Colonic mucosa (tissue), 4 donors: ENCODE data around the gene C6orf89. TPM values are rescaled to one million over a fixed set of nuclear protein-coding genes. Genes with fewer than 3 reads are reported as not detected.

Source experiments
- DNase-seq: peaks from one replicate; pipeline ENCODE4 v3.0.0-alpha.2; 2020
- H3K27ac ChIP-seq: fragments of 200-600 bp; one replicate; pipeline ENCODE4 v1.8.0; 2021
- H3K27me3 ChIP-seq: fragments of 200-600 bp; one replicate; pipeline ENCODE4 v1.8.0; 2021
- H3K36me3 ChIP-seq: fragments of 200-600 bp; one replicate; pipeline ENCODE4 v1.8.0; 2021
- H3K4me1 ChIP-seq: fragments of 200-600 bp; one replicate; pipeline ENCODE4 v1.8.0; 2021; ENCODE audit warnings: mild to moderate bottlenecking
- H3K4me3 ChIP-seq: fragments of 200-600 bp; one replicate; pipeline ENCODE4 v1.8.0; 2021
- H3K9ac ChIP-seq, 2 donors: one replicate each; pipeline ENCODE4 v1.7.0; 2013; ENCODE audit warnings: control low read depth in 2 of 2, low read depth in 2 of 2, low read length in 2 of 2
- H3K9me3 ChIP-seq: fragments of 200-600 bp; one replicate; pipeline ENCODE4 v1.8.0; 2021
- CTCF ChIP-seq: fragments of 200-600 bp; IDR thresholded peaks from one replicate; pipeline ENCODE4 v1.8.0; 2022; ENCODE audit warnings: antibody characterized with exemption, mild to moderate bottlenecking
- intact Hi-C: fragments of 100-400 bp; cut with DNase I; formaldehyde crosslinking; loops from one replicate; pipeline ENCODE4 v1.14.1; 2022
- total RNA-seq, 2 donors: library from RNA; stranded (reverse); fragmentation: NEBNext Ultra II Directional in 1 of 2; extraction: Animal tissue kit (Norgen Biotek cat#: 25700) in 1 of 2; gene quantifications; one replicate each; pipeline ENCODE4 v1.2.1, GENCODE V29; 2021
- donor health status: healthy.
- donor health status: DM: no; HTN: no; CAD: no.
- donor health status: DM: no; HTN: no; CAD: no.

The C6orf89 gene
- total RNA-seq, 2 donors from 2014 or later, result 46.3 to 49.5 TPM

GRCh38 chr6:36955671-36956445 is 70.1 kb downstream of the C6orf89 start:
- H3K27me3 ChIP-seq, result no peaks in the 10 kb centered on the region
- H3K27ac ChIP-seq, result no peak overlapping the region
- no peak overlapping the region for H3K4me3 ChIP-seq
- intact Hi-C loops, result no loop called here
- DNase-seq, result no peak
- no peak for TF ChIP-seq CTCF
- H3K36me3 ChIP-seq, result no peaks in the 10 kb centered on the region
- H3K9ac ChIP-seq, result no peak overlapping the region
- H3K9me3 ChIP-seq, result no peaks in the 10 kb centered on the region
- H3K4me1 ChIP-seq, result no peaks in the 10 kb centered on the region

GRCh38 chr6:36956446-36956820 is 70.7 kb downstream of the C6orf89 start:
- H3K9me3 ChIP-seq, result no peaks in the 10 kb centered on the region
- H3K4me1 ChIP-seq, result no peaks in the 10 kb centered on the region
- intact Hi-C loops, result no loop called here
- H3K36me3 ChIP-seq, result no peaks in the 10 kb centered on the region
- H3K27ac ChIP-seq, result no peak overlapping the region
- no peak overlapping the region for H3K9ac ChIP-seq
- DNase-seq, result no peak
- H3K27me3 ChIP-seq, result no peaks in the 10 kb centered on the region
- TF ChIP-seq CTCF, result no peak
- no peak overlapping the region for H3K4me3 ChIP-seq

- TF ChIP-seq CTCF, result no peak
- intact Hi-C loops, result no loop called here
- H3K9ac ChIP-seq, result no peak overlapping the region
- no peaks in the 10 kb centered on the region for H3K36me3 ChIP-seq
- no peak overlapping the region for H3K27ac ChIP-seq
- DNase-seq, result no peak
- H3K27me3 ChIP-seq, result no peaks in the 10 kb centered on the region
- H3K4me1 ChIP-seq, result no peaks in the 10 kb centered on the region
- H3K4me3 ChIP-seq, result no peak overlapping the region
- no peaks in the 10 kb centered on the region for H3K9me3 ChIP-seq
Observed at GRCh38 chr6:36957773-36958271, 72.1 kb downstream of the C6orf89 start.

GRCh38 chr6:36958775-36959554 is 73.2 kb downstream of the C6orf89 start:
- intact Hi-C loops, result no loop called here
- Histone ChIP-seq H3K27me3 (no peaks in the 10 kb centered on the region), H3K27ac (no peak overlapping the region), H3K4me3 (no peak overlapping the region), H3K9ac (no peak overlapping the region), H3K9me3 (no peaks in the 10 kb centered on the region), H3K36me3 (no peaks in the 10 kb centered on the region), H3K4me1 (no peaks in the 10 kb centered on the region)
- no peak for DNase-seq
- no peak for TF ChIP-seq CTCF

GRCh38 chr6:36959555-36960250 is 74.0 kb downstream of the C6orf89 start:
- intact Hi-C loops, result no loop called here
- TF ChIP-seq CTCF, result no peak
- no peak overlapping the region for H3K9ac ChIP-seq
- H3K27ac ChIP-seq, result no peak overlapping the region
- H3K27me3 ChIP-seq, result no peaks in the 10 kb centered on the region
- no peak overlapping the region for H3K4me3 ChIP-seq
- H3K4me1 ChIP-seq, result no peaks in the 10 kb centered on the region
- no peak for DNase-seq
- no peaks in the 10 kb centered on the region for H3K9me3 ChIP-seq
- no peaks in the 10 kb centered on the region for H3K36me3 ChIP-seq
